Measurements from ENCODE around the gene SGMS1.

GRCh38 chr10:50514995-50515394 lies 108.8 kb downstream of the SGMS1 start:
- TF ChIP-seq CTCF (IDR thresholded peaks at IDR 0.05) (no peak), POLR2A (IDR thresholded peaks at IDR 0.05) (no peak), POLR2AphosphoS5 (IDR thresholded peaks at IDR 0.05) (no peak)

Measured in prostate gland (tissue), 2 donors.